Stimulated activated CD4-positive, alpha-beta T cell treated with anti-CD3 and anti-CD28 coated beads, Interleukin-1b, Interleukin-23, amount 100 ng/mL, for 4 hours (primary cell): ENCODE results near the gene RAET1E.

Source experiments
- DNase-seq, 2 donors: peaks; one replicate each; pipeline ENCODE4 v3.0.0-alpha.2; 2020; ENCODE audit warnings: low read depth in 2 of 2

RAET1E gene

DNA sequence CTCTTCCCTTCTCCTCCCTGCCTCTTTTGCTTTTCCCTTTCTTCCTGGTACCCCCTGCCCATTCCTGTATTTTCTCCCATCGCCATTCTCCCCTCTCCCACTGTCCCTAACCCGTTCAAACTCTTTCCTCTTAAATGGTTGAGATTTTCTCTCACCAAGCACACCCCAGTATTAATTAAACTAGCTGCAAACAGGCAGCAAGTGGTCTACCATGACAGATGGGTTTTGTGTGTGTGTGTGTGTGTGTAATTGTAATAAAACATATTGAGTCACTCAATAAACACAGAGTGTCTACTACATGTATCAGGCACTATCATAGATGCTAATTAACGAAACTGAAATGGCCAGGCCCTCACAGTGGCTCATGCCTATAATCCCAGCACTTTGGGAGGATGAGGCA, 6.7 kb downstream of the RAET1E start:
- DNase-seq: no peak

DNA sequence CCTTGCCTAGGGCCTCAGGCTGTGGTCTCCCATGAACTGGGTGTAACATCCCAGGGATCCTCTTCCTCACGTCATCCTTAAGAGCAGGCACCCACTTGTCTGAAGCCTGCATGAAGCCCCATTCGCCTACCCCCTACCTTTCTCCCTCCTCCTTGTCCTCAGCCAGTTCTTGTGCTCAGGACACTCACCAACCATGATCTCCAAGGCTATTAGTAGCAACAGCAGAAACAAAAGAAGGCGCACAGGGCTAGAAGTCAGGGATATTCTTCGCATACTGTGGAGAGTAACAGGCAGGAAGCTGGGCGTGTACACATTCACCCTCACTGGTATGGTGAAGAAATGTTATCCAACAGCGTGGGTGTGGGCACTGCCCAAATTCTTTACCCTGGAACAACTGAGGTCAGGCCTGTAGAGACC, 7.3 kb downstream of the RAET1E start:
- no peak for DNase-seq

GRCh38 chr6:149889326-149889725, 8.6 kb downstream of the RAET1E start:
- no peak for DNase-seq

GRCh38 chr6:149888659-149889058, 9.3 kb downstream of the RAET1E start:
- DNase-seq: no peak

DNA sequence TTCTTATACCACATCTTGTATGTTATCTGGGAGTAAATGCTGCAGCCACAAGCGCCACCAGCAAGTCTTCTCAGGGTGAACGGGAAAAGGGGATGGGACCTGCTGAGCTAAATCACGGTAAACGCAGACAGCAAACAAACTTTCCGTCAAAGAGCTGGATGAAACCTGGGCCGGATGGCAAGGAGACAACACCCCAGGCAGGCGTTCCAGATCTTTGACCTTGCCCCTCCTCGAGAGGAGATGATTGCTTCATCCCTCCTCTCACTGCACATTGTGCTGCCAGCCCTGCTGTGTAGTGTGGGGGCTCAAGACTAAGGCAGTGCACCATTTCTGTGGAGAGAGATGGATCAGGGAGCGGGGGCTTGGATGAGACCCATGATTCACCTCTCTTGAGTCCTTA, 9.8 kb downstream of the RAET1E start:
- DNase-seq: no peak

DNA sequence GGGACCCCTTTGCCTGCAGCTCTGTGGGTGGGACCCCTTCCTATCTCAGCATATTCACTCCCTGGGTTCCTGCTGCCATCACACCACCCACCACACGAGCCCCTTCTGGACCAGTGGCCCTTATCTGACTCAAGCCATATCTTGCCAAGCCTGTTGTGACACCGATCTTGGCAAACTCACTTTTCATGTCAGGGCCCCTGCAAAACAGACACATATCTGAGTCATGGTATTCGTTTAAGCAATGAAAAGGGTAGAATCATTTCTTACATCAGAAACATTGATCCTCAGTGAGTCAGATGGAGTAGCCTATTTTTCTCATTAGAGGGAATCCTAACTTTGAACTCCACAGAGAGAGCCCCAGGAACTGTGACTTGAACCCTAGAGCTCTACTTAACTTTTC, 10.6 kb downstream of the RAET1E start:
- DNase-seq: no peak

DNA sequence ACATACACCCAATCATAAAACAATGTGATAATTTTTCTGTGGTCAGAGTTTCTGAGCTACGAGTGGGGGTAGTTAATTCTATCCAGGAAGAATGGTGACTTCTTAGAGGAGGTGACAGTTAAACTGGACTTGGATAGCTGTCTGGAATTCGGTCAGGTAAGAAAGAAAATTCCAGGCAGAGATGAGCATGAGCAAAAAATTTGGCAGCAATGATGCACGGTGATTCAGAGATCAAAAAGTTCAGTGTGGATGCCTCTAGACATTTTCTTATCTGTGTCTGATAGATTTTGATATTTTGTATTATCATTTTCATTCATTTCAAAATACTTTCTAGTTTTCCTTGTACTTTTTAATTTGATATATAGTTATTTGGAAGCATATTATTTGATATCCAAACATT, 12.0 kb downstream of the RAET1E start:
- DNase-seq: no peak

- no peak for DNase-seq
These were observed 13.3 kb downstream of the RAET1E start for GRCh38 chr6:149884617-149885016.

- no peak for DNase-seq
These were observed 13.7 kb downstream of the RAET1E start for GRCh38 chr6:149884215-149884614.

- no peak for DNase-seq
These were observed 16.1 kb downstream of the RAET1E start for GRCh38 chr6:149881860-149882259.

- DNase-seq: no peak
These were observed 16.7 kb downstream of the RAET1E start for GRCh38 chr6:149881066-149881766.

DNA sequence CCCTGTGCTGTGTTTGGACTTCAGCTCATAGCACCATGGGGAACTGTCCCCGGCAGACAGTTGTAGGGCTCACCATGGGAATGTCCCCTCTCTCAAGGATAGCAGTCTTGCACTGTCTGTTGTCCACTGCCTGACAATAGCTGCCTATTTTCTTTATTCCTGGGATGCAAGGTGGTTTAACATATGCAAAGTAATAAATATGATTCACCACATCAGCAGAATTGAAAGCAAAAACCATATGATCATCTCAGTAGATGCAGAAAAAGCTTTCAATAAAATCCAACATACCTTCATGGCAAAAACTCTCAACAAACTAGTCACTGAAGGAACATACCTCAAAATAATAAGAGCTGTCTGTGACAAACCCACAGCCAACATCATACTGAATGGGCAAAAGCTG, 20.3 kb downstream of the RAET1E start:
- DNase-seq: no peak

GRCh38 chr6:149876241-149876933, 21.5 kb downstream of the RAET1E start:
- DNase-seq: no peak

GRCh38 chr6:149872233-149872632, 25.7 kb downstream of the RAET1E start:
- DNase-seq: no peak

DNA sequence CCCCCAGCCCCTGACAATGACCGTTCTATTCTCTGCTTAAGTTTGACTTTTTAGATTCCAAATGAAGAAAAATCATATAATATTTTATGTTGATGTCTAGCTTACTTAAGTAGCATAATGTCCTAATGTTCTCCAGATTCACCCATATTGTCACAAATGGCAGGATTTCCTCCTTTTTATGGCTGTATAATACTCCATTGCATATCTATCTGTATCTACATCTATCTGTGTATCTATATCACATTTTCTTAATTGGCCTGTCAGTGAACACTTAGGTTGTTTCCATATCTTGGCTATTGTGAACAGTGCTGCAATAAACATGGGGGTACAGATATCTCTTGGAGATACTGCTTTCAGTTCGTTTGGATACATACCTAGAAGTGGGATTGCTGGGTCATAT, 26.7 kb downstream of the RAET1E start:
- no peak for DNase-seq

- DNase-seq: no peak
These were observed 28.5 kb downstream of the RAET1E start for GRCh38 chr6:149869275-149869892.

- DNase-seq: no peak
These were observed 29.9 kb downstream of the RAET1E start for GRCh38 chr6:149867876-149868640.

DNA sequence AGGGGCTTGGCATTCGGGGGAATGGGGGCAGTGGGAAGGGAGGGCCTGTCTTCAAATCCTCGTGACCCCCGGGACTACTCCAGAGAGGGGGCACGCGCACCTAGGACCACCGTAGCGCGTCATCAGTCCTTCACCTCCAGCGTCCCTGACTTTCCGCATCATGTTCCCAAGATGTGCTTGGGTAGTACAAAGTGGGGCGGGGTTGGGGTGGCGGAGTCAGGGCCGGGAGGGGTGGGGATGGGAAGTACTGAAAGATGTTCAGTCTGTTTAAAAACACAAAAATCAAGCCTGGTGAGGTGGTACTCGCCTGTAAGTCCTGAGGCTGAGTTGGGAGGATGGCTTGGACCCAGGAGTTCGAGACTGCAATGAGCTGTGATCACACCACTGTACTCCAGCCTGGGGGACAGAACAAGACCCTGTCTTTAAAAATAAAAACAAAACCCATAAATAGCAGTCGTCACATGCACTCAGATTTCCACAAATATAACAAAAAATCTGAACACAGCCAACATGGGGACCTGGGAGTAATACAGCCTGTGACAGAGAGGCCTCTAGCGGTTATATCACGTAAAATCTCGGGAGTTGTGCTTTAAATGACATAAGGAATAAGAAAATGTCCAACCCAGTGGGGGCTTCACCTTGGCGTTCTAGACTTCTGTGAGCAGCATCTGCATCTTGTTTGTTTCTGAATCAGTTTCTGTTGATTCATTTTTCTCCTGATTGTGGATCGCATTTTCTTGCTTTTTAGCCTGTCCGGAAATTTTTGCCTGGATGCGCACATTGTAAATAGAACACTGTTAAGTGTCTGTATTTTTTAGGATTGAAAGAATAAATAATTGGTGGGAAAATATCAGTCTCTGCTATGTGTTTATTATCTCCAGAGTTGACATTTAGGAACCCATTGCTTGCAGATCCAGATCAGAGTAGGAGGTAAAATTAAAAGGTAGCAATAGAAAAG, 33.1 kb downstream of the RAET1E start:
- DNase-seq: no peak

GRCh38 chr6:149863698-149864577, 34.0 kb downstream of the RAET1E start, which contains the start of gene LRP11:
Gene LRP11, minus strand, starts transcription at chr6:149864359. Its CDS starts 339 bp downstream, at chr6:149864020.
- peak; percentile 75 to 83 for DNase-seq
